LHCN-M2 (cell line): Measurements from ENCODE around the gene CCDC171. TPM values are rescaled to one million over a fixed set of nuclear protein-coding genes. Genes with fewer than 3 reads are reported as not detected.

Source experiments
- DNase-seq: peaks from one replicate; pipeline ENCODE4 v3.0.0-alpha.2; 2012; ENCODE audit warnings: low read depth
- total RNA-seq: library from RNA; depleted of rRNA; stranded (reverse); fragments of >200 nt; gene quantifications from 2 replicates; pipeline ENCODE4 v1.2.3, GENCODE V29; 2014

CCDC171 gene
- total RNA-seq, 1 experiment from 2014 or later = 1.7 TPM

DNA sequence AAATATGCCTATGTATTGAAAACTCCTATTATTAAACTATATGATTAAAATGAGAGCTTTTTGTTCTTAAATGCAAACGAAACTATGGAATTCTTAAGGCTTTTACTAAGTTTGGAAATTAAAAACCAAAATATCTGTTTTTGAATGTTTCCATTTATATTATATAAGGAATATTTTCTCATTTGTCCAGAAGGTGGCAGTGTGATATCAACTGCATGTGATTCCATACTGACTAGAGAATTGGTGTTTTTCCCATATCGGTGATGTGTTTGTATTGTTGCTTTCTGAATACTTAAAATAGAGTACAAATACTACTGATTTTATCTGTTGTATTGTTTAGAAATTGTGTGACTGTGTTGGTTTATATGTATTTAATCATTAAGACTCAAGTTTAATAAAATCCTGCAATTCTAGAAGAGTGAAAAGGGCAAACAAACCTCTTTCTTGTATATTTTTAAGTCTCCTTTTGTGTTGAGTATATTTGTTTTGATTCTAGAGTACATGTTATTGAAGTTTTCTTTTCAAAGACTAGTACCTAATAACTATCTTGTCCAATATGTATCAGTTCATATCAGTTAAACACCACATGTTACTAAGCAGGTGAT is 320.8 kb downstream of the CCDC171 start:
- peak; percentile 78 for DNase-seq

DNA sequence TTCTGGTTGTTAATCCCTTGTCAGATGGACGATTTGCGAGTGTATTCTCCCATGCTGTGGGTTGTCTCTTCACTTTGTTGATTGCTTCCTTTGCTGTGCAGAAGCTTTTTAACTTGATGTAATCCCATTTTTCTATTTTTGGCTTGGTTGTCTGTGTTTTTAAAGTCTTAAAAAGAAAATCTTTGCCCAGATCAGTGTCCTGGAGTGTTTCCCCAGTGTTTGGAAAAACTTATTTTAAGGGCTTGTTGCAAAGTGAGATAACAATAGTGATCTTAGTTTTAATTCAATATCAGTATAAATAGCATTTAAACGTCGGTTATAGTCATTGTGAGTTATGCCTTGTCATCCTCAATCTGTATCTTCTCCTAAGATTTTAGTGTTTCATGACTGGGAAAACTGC is 329.5 kb downstream of the CCDC171 start:
- no peak for DNase-seq

DNA sequence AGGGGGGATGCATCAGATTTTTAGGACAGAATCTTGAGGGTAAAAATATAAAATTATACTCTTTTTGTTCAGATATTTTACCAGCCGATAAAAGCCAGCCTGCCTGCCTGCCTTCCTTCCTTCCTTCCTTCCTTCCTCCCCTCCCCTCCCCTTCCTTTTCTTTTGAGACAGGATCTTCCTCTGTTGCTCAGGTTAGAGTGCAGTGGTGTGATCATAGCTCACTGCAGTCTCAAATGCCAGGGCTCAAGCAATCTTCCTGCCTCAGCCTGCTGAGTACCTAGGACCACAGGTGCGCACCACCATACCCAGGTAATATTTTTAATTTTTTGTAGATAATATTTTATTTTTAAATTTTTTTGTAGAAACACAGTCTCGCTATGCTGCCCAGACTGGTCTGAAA is 330.0 kb downstream of the CCDC171 start:
- no peak for DNase-seq

DNA sequence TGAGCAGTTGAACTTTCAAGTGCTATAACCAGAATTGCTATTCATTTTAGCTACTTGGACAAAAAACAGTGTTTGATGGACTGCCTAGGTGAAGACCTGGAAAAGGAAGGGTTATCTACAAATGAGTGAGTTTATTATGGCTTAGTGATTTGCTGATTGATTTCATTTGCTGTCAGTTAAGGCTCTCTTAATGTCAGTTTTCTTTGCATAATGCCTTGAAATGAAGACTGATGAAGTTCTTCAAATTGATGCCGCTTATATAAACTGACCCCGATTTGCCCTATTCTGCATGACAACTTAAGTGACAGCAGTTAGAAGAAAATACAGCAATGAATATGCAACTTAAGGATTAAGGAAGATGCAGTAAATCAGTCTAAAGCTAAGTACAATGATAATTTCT is 332.6 kb downstream of the CCDC171 start:
- DNase-seq = no peak

DNA sequence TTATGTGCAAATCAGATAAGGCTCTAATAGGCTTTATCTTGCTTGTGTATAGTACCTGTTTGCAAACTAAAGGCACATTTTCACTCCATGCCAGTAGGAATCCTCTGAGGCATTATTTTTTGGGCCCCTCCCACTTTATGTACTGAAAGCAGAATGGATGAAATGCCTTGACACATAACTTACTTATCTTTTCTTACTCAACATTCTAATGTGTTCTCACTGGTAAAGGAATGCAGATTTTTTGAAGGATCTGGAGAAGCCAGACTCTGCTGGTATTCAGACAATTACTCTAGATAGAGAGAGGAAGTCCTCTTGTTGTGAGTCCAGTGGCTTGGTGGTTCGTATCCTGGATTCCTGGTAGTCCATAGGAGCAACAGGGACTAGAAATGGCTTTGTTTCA is 336.7 kb downstream of the CCDC171 start:
- DNase-seq = no peak

DNA sequence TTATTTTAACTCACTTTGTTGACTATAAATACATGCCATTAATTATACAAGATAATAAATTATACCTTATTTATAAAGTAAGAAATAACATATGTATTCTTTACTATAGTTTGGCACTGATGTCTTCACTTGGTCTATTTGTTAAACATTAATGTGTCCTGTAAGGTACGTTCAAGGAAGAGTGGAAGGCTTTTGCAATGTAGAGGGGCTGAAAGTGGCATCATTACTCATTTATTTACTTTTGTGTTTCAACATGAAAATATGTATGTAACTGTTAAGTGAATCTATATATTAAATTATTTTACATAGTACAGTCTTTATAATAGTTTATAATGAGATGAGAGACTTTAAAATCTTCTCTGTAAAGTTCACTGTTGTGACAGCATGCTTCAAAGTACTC is 348.7 kb downstream of the CCDC171 start:
- DNase-seq = no peak

DNA sequence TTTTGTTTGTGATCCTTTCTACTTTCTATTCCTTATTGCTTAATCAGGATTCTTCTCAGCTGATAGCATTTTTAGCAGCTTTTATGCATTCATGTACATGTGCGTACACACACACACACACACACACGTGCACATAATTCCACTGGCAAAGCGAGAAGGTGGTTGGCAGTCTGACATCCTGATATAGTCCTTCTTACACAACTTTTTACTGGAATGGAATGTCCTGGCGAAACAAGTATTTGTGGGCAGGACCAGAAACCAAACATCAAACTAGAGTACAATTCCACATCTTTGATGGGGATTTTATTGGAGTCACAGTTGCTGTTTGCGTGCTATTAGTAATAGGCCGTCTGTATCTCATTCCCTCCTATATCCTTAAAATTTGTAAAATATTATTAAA is 356.5 kb downstream of the CCDC171 start:
- DNase-seq = peak; percentile 94

DNA sequence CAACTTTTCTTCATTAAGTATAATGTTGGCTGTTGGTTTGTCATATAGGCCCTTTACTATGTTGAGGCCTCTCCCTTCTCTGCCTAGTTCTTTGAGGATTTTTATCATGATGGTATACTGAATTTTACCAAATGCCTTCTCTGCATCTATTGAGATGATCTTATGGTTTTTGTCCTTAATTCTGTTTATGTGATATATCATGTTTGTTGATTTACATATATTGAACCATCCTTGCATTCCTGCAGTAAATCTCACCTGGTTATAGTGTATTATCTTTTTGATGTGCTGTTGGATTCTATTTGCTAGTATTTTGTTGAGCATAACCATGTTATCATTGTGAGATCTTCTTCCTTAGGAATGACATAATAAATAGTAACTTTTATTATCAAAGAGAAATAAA is 362.9 kb downstream of the CCDC171 start:
- peak; percentile 14 for DNase-seq

DNA sequence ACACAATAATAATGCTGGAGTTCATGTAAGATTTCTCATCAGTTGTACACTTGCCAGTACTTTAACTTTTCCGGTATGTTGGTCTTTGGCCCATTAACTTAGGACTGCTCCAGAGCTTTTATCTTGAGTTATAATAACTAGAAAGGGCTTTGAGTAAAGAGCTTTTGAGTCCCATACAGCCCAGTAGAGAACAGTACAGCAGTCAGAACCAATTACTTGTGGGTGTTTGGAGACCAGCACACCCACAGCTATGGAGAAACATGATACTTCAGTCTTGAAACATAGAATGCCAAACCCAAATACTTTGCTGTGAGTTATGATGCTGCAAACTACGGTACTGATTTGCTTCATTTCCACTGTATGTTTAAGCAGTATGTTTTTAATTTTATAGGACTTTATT is 374.3 kb downstream of the CCDC171 start:
- peak; percentile 14 for DNase-seq

DNA sequence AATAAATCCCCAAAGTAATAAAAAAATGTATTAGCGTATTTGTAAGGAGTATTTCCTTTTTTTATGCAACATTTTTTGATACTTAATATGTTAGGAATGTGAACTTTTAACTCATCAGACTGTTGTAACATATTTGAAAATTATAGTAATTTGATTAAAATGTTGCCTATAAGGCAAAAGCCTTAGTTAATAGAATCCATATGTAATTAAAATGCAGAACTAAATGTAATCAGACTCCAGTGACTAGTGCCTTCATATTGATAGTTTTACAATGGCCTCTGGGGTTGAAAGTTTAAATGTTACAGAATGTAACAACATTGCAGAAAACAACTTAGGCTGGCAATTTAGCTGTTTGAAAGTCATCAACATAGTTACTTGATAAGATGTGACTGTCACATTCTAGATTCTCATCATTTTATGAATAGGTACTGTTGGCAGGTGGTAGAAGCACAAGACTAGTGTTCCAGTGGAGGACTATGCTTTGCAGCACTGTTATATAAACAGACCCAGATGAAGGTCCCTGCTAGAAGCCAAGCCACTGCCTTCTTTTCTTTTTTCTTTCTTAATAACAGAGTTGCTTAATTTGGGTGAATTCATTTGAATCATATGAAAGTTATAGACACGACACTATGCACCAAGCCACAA is 382.9 kb downstream of the CCDC171 start:
- DNase-seq = no peak

DNA sequence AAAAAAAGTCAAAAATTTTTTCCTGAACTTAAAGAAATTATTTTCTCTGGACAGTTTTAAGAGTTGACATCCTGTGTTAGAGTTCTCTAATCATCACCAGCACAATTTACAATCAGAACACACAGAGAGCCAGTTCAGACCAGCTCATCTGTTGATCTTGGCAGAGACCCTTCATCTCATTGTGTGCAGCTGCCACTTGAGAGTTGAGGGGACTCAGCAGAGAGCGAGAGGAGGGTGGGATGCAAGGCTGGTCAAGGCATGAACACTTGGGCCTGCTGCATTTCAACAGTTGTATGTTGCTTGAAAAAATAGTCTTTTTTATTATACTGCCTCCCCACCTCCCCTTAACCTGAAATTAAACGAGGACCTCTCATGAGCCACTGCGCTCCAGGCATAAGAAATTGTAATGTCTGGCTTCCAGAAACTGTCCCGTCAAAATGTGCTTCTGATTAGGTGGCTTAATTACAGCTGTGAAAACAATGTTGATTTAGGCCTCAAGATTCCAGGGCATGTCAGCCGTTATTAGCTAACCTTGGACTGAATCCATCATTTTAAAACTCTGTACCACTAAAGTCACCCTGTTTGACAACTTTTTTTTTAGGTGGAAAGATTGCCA is 383.6 kb downstream of the CCDC171 start:
- DNase-seq = peak; percentile 92

DNA sequence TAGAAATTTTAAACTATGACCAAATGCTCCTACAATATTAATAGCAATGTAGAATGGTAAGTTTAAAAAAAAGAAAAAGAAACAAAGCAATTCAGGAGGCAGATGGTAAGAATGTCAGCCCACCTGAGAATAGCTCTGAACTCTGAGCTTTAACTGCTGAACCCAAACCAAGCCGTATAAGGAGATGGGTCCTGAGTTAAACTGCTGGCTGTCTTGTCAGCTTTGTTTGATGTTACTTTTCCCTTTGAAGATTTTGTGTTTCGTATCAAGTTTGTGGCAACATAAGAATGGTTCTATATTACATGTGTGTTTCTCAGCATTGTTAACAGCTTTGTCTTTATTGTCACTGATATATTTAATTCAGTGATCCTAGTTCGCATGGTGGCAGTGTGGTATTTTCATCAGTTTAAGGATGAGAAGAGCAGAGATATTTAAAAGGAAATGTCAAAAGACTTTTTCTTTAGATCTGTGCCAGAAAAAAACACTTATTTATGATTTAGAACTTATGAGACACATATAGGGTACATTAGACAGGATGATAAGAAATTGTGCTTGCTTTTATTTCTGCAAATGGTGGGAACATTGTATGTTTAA is 390.1 kb downstream of the CCDC171 start:
- peak; percentile 46 for DNase-seq

DNA sequence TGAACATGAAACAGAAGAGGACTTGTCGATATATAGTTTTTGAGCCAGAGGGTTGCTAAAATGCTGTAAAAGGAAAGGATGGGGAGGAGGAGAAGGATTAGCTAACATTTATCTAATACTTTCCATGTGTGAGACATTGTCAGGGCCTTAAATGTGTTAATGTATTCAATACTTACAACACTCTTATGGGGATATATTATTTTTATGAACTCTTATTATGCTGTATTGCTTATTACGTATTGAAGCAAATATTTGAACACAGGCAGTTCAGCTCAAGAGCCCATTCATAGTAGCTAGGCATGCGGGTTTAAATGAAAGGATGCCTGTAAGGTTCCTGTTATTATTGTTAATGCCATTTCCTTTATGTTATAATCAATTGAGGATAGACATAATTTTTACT is 391.5 kb downstream of the CCDC171 start:
- no peak for DNase-seq

DNA sequence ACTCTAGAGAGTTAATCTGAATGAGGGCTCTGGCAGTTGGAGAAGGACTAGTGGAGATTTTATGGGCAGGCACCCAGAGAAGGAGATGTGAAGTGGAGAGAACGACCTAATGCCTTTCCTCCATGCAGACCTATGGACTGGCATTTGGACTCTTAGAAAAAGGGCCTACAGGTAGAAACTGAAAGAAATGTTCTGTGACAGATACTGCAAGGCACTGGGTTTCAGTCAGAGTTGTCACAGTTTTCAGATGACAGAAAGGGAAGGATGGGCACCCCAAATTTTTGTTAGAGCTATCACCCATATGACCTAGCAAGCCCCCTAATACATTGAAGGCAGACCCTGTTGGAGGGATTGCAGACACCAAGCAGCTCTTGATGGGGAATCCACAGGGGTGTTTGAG is 406.8 kb downstream of the CCDC171 start:
- DNase-seq = no peak

DNA sequence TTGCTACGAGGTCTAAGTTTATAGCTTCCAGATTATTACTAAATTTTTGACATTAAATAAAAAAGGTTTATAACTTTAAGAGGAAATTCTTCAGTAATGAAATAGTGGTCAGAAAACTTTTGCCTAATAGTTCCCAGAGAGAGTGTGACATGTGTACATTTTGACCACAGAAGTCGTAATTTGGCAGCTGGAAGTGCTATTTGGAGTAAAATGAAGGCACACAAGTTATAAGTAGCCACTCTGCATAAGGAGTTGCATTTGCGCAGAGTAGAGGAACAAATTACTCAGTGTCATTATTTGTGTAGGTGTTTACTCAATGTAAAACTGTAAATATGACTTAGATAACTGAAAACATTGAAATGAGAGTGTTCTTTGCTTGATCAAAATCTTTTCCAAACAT is 408.4 kb downstream of the CCDC171 start:
- DNase-seq = peak; percentile 56

DNA sequence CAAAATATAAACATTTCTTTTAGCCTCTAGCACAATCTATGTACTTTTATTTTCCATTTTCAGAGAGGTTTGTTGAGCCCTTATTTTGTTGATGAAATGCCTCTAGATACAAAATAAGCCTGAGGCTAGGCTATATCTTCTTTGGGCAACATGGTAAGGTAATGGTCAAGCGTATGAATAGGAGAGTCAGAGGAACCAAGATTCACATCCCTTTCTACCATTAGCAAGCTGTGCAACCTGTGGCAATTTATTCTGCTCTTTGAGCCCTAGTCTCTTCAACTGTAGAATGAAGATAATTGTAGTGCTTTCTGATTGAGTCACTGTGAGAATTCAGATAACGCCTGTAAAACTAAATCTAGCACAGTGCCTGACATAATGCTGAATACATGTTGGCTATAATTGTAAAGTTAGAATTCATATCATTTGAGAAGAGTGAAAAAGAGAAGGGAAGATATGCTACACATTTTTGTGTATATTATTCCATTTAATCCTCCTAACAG is 412.5 kb downstream of the CCDC171 start:
- no peak for DNase-seq

DNA sequence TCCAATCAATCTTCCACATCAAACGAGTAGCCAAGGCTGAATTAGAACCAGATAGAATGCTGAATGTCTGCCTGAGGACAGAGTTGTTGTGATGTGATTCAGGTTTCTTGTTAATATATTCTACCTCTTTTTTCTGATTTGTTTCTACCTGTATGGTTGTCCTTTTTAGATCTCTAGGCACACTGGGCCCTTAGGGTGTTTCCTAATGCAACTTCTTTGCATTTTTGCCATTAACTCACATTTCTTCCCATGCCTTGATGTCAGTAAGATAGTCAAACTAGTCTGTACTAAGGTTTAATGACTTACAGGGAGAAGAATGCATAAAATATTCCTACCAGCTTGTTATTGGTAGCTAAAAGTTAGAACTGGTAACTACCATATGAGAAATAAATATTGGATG is 413.6 kb downstream of the CCDC171 start:
- no peak for DNase-seq

DNA sequence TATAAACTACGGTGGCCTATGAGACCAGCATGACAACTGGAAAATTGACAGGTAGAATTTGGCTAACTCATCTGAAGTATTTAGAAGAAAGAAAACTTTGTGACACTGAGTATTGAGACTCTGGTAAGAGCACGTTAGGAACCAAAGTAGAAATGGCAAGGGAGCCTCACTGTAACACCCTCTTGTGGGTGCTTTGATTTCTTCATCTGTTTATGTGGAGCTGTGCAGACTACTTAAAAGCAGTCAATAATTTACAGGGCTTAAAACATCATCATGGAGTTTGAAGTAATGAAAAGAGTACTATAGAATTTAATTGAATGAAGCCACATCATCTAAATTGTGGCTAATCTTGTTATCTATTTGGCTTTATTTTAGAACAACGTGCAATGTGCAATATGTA is 414.2 kb downstream of the CCDC171 start:
- no peak for DNase-seq

DNA sequence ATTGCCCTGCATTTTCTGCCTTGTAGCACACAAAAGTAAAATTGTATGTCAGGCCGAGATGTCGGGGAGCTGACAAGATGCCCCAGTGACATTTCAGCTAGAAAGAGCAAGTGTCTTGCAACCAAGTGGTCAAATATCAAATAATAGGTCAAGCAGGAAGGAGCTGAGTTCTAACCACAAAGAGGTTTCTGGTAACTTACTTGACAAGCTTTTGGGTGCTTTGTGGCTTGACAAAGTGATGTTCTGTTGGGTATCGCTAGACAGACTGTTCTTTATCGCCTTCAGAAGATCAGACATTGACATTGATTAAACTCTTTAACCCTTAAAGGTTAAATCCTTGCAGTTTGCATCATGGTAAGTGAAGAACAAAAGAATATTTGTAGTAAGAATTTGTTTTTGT is 419.9 kb downstream of the CCDC171 start:
- DNase-seq = no peak

DNA sequence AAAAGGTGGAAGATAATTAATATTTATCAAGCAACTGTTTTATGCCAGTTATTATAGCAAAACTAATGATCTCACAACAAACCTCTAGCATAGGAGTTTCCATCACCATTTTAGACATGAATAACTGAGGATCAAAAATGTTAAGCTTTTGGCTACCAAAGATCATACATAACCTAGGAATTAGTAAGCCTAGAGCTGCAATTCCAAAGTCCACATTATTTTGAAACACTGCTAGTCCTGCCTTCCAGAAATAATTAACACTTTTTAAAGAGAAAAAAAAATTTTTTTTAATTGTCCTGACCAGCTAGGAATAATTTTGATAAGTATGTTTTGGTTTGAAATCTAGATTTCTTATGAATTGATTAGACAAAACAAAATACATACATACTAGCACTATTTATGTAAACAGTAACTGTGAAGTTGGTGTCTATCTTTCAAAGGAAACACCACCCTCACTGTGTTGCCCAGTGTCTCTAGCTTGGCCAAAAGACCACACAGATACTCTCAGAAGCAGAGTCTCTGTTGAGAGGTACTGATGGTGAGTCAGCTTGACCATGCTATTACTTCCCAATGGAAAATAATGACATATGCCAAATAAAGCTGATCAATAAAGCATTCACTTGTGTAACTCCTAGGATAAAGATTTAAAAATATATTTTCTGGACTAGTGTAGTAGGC is 422.4 kb downstream of the CCDC171 start:
- no peak for DNase-seq

DNA sequence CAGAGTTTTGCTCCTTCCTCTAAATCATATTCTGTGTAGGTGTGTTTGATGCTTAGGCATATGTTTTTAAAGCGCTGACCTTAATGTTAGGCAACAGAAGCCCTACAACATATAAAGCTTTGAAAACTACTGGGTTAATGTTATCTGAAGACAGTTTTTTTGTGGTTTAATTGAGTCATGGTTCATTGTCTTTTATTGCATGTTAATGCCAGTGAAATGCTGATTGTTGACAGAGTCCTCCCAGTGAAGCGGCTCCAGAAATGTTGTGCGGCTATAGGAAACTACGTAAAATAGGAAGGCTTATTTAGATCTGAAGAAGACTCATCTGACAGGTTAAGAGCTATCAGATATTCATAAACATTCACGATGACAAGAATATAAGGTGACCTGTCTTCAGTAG is 424.6 kb downstream of the CCDC171 start:
- DNase-seq = peak; percentile 47

DNA sequence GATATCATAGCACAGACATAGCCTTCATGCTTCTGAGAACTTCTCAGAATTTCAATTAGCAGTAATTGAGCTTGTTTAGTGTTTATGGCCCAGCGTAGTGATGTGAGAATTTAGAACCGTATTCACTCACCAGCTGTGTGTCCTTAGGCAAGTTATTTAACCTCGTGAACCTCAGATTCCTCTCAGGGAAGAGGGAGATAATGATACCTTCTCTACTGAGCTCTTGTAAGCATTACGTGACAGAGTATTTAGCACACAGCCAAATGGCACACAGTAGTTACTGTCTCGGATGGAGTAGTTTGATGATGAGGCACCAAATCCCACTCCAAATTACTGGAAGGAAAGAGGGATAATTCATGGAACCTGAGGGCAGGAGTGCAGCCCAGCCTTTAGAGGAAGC is 429.3 kb downstream of the CCDC171 start:
- DNase-seq = no peak
